PC-3 (cell line): Measurements from ENCODE around the gene APBA1.
"Not testable (repeated sequence)": the region's sequence is repeated elsewhere in the genome, so short reads cannot be mapped to it uniquely, and the experiment has no call there.

Experiments
- EZH2 ChIP-seq: fragments of 300-600 bp; sonication (generic); IDR thresholded peaks from one replicate; pipeline ENCODE4 v1.6.1; 2017; ENCODE audit warnings: antibody characterized with exemption, mild to moderate bottlenecking, low read length; ENCODE audit not compliant: unreplicated experiment
- EZH2phosphoT487 ChIP-seq: fragments of 300-600 bp; sonication (generic); IDR thresholded peaks from 2 replicates; pipeline ENCODE4 v1.6.1; 2018; ENCODE audit warnings: mild to moderate bottlenecking, antibody characterized with exemption, low read length, borderline replicate concordance
- TF ChIP-seq, protein P1 (sequence below): fragments of 300-600 bp; sonication (generic); conservative IDR thresholded peaks from 2 replicates; pipeline ENCODE4 v1.5.1; 2017; ENCODE audit warnings: antibody characterized with exemption, low read depth, mild to moderate bottlenecking, low read length

DNA sequence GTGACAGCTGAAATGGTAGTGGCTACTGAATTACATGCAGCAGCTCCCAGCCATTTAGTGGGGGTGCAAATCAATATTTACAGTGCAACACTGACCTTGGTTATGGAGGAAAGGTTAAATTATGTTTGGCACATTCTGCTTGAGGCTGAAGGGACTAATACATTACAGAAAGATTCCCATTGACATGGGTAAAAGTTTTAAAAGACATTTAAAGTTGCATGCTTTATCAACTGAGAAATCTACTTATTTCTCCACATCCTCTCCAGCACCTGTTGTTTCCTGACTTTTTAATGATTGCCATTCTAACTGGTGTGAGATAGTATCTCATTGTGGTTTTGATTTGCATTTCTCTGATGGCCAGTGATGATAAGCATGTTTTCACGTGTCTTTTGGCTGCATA is 75.3 kb downstream of the APBA1 start:
- TF ChIP-seq, protein P1, sequence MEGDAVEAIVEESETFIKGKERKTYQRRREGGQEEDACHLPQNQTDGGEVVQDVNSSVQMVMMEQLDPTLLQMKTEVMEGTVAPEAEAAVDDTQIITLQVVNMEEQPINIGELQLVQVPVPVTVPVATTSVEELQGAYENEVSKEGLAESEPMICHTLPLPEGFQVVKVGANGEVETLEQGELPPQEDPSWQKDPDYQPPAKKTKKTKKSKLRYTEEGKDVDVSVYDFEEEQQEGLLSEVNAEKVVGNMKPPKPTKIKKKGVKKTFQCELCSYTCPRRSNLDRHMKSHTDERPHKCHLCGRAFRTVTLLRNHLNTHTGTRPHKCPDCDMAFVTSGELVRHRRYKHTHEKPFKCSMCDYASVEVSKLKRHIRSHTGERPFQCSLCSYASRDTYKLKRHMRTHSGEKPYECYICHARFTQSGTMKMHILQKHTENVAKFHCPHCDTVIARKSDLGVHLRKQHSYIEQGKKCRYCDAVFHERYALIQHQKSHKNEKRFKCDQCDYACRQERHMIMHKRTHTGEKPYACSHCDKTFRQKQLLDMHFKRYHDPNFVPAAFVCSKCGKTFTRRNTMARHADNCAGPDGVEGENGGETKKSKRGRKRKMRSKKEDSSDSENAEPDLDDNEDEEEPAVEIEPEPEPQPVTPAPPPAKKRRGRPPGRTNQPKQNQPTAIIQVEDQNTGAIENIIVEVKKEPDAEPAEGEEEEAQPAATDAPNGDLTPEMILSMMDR = not testable (repeated sequence)
- not testable (repeated sequence) for TF ChIP-seq EZH2phosphoT487, EZH2
